D341Med (cell line): Measurements from ENCODE around the gene SH2D4B.

Experiments used
- DNase-seq: peaks from one replicate; pipeline ENCODE4 v3.0.0; 2012; ENCODE audit warnings: low spot score

SH2D4B gene

DNA sequence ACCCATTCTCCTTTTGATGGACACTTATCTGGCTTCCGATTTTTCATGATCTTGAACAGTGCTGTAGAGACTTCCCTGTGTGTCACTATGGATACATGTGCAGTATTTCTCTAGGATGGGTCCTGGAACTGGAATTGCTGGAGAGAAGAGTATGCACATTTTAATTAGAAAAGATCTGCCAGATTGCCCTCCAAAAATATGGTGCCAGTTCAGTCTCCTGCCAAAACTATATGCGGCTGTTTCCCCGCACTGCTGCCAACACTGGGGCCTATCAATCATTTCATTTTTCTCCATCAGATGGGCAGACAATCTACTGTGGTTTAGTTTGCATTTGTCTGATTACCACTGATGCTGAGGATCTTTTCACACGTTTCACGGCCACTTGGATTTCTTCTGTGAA lies 105.0 kb downstream of the SH2D4B start:
- no peak for DNase-seq

DNA sequence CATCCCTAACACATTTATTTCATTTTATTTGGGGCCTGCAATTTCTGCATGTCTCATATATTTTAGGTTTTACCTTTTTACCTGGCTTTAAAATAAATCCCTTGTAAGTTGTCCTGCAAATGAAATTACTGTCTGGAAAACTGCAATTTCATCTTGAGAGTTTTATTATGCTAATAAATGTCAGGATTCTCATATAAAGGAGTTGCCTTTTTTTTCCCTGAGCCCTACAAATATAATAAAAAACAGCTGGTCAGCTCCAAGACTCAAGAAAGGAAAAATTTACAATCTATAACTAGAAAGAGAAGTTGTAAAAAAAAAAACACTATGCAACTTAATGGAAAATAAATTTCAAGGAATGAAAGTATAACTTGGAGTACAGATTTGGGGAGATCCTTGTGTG lies 108.7 kb downstream of the SH2D4B start:
- DNase-seq = no peak

DNA sequence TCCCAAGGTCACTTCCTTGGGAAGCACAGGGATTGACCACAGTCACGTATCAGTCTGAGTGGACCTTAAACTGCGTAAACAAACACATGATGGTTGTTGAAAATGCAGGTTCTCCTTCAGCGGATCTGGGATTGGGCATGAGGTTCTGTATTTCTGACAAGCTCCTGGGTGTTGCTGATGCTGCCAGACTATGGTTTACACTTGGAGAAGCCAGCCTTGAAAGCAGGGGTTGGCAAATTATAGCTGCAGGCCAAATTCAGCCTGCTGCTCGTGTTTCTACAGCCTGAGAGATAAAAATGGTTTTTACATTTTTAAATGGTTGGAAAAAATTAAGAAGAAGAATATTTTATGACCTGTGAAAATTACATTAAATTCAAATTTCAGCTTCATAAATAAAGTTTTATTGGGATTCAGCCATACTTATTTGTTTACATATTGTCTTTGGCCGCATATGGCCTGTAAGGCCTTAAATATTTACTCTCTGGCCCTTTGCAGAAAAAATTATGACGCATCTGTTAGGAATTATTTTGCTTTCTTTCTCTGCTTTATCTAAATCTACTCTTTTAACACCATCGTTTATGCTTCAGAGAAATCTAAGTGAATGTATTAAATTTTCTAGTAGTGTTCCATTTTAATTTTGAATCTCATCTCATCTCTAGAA lies 109.6 kb downstream of the SH2D4B start:
- DNase-seq = no peak

DNA sequence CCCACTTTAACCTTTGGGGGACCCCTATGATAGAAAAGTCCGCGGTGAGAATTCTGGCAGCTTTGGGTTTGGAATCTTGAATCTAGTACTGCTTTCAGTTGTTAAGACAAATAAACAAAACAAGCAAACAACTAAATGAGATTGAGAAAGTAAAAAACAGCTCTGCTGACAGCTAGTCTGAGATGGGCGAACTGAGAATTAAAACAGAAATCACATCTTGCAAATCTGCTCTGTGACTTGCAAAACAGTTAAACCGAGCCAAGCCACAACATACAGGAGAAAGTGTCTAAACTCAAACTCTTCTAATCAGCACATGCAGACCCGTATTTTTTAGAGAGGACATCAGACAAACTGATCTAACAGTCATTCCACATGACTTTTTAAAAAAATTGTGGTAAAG lies 110.4 kb downstream of the SH2D4B start:
- no peak for DNase-seq

DNA sequence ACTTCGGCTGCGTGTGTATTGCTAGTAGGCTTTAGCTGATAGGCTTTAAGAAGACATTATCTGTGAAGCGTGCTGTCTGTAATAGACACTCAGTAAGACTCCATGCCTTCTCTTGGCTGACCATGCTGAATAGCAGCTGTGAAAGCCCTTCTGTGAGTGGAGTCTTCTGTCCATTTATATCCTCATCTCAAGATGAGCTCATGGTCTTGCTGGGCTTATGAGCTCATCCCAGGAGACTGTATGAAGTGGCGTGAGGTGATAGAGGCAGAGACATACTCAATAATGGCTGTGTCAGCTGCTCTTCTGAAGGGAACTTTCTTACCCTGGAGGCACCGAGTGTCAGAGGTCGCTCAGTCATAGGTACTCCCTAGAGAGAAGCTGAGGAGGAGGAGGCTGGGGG lies 111.5 kb downstream of the SH2D4B start:
- DNase-seq = no peak

DNA sequence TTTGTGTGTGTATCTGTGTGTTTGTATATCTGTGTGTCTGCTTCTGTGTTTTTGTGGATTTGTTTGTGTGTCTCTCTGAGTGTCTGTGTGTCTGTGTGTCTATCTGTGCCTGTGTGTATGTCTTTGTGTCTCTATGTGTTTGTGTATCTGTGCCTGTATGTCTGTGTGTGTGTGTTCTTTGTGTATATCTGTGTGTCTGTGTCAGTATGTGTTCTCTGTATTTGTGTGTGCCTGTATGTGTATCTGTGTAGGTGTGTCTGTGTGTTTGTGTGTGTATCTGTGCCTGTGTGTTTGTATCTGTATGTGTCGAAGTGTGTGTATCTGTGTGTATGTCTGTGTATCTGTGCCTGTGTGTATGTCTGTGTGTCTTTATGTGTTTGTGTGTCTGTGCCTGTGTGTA lies 118.2 kb downstream of the SH2D4B start:
- no peak for DNase-seq

DNA sequence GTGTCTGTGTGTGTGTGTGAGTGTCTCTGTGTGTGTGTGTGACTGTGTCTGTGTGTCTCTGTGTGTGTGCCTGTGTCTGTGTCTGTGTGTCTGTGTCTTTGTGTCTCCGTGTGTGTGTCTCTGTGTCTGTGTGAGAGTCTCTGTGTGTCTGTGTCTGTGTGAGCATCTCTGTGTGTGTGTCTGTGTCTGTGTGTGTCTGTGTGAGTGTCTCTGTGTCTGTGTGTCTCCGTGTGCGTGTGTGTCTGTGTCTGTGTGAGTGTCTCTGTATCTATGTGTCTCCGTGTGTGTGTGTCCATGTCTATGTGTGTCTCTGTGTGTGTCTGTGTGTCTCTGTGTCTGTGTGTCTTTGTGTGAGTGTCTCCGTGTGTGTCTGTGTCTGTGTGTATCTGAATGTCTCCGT lies 120.4 kb downstream of the SH2D4B start:
- no peak for DNase-seq

DNA sequence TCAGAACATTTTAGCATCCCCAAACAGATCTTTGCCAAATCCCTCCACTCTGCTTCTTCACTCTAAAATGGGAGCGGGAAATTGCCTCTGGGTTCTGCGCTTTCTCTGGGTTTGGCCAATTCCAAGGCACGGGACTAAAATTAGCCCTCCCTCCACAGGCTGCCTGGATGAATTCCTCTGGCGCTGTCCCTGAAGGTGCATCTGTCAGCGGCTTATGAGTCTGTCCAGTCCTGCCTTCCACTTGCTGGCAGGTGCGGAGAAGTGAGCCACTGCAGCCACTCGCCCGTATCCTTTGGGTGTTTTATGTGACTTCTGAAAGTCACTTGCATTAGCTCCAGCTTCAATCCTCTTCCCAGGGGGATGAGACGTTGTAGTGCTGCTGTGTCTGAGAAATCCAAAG lies 121.6 kb downstream of the SH2D4B start:
- no peak for DNase-seq

DNA sequence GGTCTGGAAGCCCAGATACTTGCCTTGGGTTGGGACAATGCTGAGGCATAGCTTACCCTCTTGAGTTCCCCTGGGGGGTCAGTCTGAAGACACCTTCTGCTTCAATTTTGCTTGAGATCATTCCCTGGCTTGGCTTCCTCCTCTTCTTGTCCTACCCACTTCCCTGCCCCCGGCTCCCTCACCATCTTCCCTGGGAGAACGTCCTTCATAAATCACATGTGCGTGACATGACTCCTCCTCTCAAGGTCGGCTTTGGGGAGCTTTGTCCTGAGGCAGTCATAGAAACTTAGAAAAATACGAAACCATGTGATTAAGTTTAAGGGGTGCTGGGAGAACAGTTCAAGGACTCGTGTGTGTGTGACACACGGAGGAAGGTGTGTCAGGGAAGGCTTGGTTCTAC lies 122.6 kb downstream of the SH2D4B start:
- DNase-seq = no peak

DNA sequence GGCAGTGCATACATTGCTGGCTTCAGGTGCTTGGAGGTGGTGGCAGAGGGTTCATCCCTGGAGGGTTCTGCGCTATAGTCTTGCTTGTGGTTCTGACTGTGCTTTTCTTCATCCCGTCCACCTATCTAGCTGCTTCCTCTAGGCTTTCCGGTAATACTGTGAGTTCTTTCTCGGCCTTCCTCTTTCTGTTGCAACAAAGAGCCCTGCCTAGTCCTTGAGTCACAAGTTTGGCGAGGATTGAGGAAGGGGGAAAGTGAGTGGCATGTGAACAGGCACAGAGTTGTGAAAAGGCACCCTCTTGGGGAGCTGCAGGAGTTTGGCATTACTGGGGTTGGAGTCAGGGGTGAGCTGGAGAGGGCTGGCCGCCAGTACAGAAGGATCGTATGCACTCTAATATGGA lies 123.0 kb downstream of the SH2D4B start:
- no peak for DNase-seq

DNA sequence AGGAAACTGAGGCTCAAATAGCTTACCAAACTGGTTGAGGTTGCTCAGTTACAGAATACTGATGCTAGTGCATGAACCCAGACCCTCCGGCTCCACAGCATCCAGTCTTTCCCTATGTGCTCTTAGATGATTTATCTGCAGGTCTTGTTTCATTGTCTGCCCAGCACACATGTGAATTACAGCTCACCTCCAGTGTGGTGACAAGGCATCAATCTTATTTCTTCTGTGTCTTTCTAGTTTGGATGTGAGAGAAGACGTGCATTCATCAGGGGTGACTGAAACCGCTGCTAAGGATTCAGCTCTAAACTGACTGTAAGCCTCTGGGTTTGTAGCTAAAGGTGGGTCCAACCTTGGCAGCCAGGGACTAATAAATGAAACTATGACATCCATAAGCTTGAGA lies 123.8 kb downstream of the SH2D4B start:
- no peak for DNase-seq

DNA sequence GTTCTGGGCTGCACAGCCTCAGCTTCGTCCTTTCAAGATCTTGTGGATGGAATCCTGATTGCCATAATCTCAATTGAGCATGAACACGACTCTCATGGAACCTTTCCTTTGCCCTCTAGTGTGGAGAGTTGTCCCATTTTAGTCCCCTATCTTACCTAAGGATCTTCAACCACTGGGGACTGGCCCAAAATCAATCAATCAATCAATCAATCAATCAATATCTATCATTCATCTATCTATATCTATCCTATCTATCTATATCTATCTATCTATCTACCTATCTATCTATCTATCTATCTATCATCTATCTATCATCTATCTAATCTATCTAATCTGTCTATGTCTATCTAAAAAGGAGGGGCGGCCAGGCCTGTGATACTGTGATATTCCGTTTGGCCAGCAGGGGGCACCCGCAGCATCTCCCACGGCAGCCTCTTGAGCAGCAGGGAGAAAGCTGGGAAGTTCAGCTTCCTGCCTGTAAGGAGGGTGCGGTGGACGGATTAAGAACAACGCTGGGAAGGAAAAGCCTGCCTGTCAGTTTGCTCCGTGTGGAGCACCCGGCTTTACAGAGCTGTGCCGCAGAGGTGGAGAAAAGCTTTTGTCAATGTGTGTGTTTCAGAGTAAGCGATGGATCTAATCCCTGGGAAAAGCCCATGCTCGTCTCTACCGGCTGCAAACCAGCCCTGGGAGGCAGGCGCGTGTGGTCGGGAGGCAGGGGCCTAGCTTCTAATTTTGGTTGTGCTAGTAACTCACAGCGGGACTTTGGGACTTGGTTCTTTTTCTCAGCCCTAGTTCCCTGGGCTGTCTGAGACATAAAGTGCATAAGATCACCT lies 124.9 kb downstream of the SH2D4B start:
- DNase-seq = peak; percentile 83

DNA sequence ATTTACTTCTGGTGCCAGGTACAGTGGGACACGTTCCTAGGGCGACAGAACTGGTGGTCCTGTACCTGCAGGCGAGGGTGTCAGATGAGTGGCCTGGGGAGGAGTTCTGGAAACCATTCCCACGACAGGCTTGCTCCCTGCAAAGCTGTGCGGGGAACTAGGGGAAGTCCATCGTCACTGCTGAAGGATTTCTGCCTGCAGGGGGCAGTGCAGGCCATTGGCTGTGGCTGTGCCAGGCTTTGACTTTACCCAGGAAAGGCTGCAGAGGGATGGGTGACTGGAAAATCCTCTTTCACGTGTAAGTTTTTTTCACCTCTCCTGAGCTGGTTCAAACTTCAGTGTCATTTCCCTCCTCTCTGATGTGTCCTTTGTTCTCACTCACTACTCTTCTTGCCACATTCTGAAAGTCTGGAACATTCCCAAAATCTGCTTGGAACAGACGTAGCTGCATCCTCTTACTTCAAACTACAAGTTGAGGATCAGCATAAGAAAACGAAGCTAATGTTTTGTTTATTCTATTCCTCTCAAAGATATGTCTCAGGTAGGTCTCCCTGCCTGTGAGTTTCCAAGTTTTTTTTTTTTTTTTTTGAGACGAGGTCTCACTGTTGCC lies 126.5 kb downstream of the SH2D4B start:
- DNase-seq = peak; percentile 75

DNA sequence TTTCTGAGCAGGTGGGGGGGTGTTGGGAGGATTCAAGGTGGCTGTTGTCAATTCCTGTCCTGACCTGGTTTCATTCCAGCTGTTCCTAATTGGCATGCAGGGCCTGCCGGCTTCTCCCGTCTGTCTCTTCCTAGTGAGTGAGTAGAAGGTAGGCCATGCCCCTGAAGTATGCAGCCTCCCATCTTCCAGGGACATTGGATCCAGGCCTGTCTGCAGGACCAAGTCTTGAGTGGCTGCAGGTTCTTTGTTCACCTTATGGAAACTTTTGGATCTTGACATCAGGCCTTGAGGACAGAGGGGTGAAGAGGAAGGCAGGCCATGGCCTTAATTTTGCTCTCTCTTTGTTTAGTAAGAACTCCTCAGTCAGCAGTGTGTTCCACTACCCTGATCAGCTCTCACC lies 131.8 kb downstream of the SH2D4B start:
- DNase-seq = no peak

DNA sequence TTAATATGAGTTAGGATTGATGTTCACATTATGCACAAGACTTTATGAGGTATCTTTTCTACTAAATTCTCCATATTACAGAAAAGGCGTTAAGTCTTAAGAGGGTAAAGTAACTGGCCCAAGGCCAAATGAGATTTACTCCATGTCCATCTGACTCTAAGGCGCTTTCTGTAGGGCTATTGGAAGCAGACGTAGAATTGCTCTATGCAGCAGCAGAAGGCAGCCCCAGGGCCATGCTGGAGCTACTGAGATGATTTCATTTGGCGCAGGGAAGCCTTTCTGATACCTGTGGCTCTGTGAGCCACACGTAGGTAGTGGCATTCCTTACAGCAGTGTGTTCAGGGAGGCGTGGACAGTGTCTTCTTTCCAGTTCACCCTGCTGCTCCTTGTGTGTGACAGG lies 133.1 kb downstream of the SH2D4B start:
- DNase-seq = no peak

DNA sequence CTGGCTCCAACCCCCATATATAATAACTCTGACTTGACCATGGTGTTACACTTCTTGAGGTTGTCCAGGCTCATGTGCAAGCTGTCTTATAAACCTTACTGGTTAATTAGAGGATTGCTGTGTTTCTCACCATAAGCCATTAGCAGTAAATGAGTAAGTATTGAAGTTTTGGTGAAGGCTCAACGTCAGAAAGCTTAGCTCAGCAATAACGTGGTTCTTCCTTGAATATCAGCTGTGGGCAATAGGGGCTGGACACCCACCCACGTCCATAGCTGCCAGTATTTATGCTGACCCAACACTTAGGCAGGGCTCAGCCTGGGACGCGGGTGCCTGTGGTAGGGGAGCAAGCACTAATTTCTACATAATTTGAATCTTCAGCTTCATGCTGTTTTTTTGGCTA lies 134.1 kb downstream of the SH2D4B start:
- no peak for DNase-seq

DNA sequence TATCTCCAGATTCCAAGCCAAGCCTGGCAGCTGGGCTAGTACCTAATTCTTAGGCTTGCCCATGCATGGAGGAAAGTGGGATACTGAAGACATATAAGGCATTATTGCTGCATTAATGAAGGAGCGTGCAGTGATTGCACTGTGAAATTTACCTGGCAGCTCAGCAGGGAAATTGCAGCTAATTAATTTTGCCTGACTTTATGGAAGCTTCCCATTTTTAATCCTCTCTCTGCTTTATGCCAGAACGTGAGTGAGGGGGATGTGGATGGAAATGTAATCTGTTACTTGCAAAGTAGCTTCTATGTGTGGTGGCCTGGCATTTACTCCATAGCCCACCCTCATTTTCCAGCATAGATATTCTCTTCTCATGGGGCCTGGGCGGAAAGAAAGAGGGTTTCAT lies 134.9 kb downstream of the SH2D4B start:
- DNase-seq = no peak

DNA sequence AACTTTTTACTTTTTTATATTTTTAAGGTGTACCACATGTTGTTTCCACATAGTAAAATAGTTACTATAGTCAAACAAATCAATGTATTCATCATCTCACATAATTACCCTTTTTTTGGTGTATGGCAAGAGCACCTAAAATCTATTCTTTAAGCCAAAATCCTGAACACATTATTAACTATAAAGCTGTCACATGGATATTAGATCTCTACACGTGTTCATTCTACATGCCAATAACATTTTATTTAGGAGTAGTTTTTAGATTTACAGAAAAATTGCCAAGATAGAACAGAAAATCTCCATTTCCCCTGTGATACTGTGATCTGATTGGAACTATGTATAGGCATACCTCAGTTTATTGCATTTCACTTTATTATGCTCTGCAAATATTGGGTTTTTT lies 137.1 kb downstream of the SH2D4B start:
- DNase-seq = no peak

DNA sequence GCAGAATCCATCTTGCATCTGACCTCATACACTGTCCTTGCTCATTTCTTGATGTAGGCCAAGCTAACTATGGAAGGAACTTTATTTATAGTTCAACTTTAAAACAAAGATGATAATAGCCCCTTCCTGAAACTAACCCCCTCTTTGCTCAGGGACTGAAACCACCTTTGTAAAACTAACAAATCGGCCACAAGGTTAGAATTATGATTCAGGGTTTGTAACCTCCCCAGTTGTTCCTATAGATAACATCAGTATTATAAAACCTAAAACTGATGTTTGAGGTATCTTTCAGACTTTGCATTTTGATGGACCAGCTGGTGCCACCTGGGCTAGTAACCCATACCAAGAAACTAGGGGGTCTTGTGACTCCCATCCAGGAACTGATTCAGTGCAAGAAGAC lies 143.4 kb downstream of the SH2D4B start:
- DNase-seq = no peak

DNA sequence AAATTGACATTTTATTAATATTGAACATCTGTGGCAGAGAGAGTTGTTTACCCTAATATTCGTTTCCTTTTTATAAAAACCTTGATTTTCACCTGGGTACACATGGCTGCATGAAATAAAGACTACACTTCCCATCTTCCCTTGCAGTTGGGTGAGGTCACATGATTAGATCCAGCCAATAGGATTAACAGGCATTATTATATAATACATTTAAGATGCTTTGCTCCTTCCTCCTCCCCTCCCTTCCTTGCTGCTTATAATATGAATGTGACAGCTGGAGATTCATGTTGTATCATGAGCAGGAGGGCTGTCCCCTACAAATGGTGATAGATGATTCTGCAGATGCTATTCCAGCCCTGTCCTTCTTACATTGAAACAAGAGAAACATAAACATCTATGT lies 146.6 kb downstream of the SH2D4B start:
- peak; percentile 57 for DNase-seq

DNA sequence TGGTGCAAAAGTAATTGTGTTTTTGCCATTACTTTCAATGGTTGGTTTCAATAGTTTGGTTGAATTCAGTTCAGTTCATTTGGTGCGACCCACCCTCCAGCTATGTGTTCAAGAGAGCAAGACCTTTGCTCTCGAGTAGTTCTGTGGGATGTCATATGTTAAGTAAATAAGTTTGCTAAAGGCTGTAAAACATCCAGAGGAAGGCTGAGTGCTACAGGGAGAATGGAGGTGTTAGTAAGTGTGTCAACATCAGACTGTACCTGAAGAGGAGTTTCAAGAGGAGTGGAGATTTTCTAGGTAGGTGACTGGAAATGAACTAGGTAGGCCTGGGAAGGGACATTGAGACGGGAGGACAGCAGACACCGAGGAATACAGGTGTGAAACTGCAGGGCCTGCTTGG lies 147.7 kb downstream of the SH2D4B start:
- DNase-seq = no peak

DNA sequence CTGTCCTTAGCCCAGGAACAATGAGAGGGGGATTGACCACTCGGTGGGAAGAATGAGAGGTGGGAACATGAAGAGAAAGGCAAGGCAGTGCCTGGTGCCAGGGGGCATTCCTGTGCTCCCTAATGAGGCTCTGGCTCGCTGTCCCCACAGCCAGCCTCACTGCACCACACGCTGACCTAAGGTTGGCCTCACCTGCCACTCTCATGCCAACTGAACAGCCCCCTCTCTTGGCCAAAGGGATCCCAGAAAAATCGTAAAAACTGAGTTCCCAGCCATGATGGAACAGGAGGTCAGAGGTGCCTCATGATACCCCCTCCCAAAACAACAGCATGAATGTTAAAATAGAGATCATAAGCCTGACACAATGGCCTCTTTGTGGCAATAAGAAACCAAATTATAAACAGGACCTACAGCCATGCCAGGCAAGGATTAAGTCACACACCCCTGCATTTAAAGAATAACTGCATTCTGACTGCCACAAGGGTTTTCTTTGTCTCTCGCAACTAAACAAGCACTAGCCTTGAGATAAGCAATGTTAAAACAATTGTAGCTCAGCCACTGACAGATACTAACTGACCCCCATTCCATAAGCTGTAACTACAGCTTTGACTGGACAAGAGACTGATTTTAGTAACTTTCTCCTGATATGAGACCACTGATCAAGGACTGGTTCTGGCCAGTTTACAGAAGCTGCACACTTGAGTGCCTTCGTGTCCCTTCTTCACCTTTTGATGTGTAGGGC lies 149.2 kb downstream of the SH2D4B start:
- no peak for DNase-seq

DNA sequence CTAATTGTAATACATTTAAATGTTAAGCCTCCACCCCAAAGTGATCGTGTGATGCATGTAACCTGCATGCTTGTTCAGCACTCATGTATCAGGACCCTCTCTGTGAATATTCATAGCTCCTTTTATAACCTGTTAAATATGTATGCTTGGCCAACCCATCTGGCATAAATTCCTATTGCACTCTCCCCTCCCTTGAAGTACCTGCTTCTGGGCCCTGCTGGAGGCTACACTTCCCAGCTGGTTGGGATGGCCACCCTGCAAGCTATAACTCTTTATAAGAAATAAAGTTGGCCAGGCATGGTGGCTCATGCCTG lies 149.7 kb downstream of the SH2D4B start:
- no peak for DNase-seq
